Upper lobe of left lung (tissue), 4 donors: Measurements from ENCODE around the gene SBF2.

Source experiments
- CTCF ChIP-seq, 6 experiments: fragments of 450-650 bp in 4 of 6; fragments of 200-600 bp in 2 of 6; sonication (generic) in 2 of 6; IDR thresholded peaks; one replicate each; pipeline ENCODE4 v1.5.1; 2016 to 2019; ENCODE audit warnings: antibody characterized with exemption in 6 of 6
- EP300 ChIP-seq, 4 donors: sonication (generic); formaldehyde crosslinking; IDR thresholded peaks; one replicate each; pipeline ENCODE4 v1.5.1; 2017; ENCODE audit warnings: antibody characterized with exemption in 4 of 4, control low read depth in 2 of 4
- POLR2A ChIP-seq, 4 donors: fragments of 450-650 bp; IDR thresholded peaks; one replicate each; pipeline ENCODE4 v1.5.1; 2016 to 2017; ENCODE audit warnings: antibody characterized with exemption in 4 of 4, mild to moderate bottlenecking in 2 of 4
- POLR2AphosphoS5 ChIP-seq, 2 donors: sonication (generic); formaldehyde crosslinking; IDR thresholded peaks; one replicate each; pipeline ENCODE4 v1.5.1; 2017; ENCODE audit warnings: antibody characterized with exemption in 2 of 2

GRCh38 chr11:10114593-10115404 lies 179.2 kb downstream of the SBF2 start:
- TF ChIP-seq POLR2AphosphoS5 (IDR thresholded peaks at IDR 0.05) (no peak), POLR2A (IDR thresholded peaks at IDR 0.05) (no peak), CTCF (IDR thresholded peaks at IDR 0.05) (no peak), EP300 (IDR thresholded peaks at IDR 0.05) (no peak)
